Left ventricle myocardium inferior (tissue), 1 donor: ENCODE measurements around the gene GALNT4. TPM values are rescaled to one million over a fixed set of nuclear protein-coding genes. Genes with fewer than 3 reads are reported as not detected.

Source experiments
- DNase-seq: peaks from one replicate; pipeline ENCODE4 v3.0.0-alpha.2; 2020
- H3K27ac ChIP-seq: fragments of 200-600 bp; replicated peaks from 2 replicates; pipeline ENCODE4 v1.8.0; 2021
- H3K27me3 ChIP-seq: fragments of 200-600 bp; 2 replicates; pipeline ENCODE4 v1.8.0; 2021; ENCODE audit warnings: low read depth
- H3K36me3 ChIP-seq: fragments of 200-600 bp; 2 replicates; pipeline ENCODE4 v1.8.0; 2021
- H3K4me1 ChIP-seq: fragments of 200-600 bp; 2 replicates; pipeline ENCODE4 v1.8.0; 2021
- H3K4me3 ChIP-seq: fragments of 200-600 bp; 2 replicates; pipeline ENCODE4 v1.8.0; 2021; ENCODE audit warnings: mild to moderate bottlenecking, moderate library complexity
- H3K9me3 ChIP-seq: fragments of 200-600 bp; replicated peaks from 2 replicates; pipeline ENCODE4 v1.8.0; 2021
- CTCF ChIP-seq: fragments of 200-600 bp; IDR thresholded peaks from 2 replicates; pipeline ENCODE4 v1.8.0; 2021; ENCODE audit warnings: antibody characterized with exemption, mild to moderate bottlenecking, borderline replicate concordance
- intact Hi-C: fragments of 100-400 bp; cut with micrococcal nuclease; formaldehyde crosslinking; loops from one replicate; pipeline ENCODE4 v1.11.0; 2022
- total RNA-seq: library from RNA; stranded (reverse); fragmentation: NEBNext Ultra II Directional; extraction: Animal tissue kit (Norgen Biotek cat#: 25700); gene quantifications from one replicate; pipeline ENCODE4 v1.2.1, GENCODE V29; 2021
- donor health status: DM: no; HTN: yes; CAD: no; lungs with severe emphysema.

The GALNT4 gene
- total RNA-seq, 1 donor from 2014 or later = 2.1 TPM

GRCh38 chr12:89492883-89493282 is 31.7 kb downstream of the GALNT4 start:
- no peak for TF ChIP-seq CTCF
- intact Hi-C loops = no loop called here
- DNase-seq = no peak
- no peaks in the 10 kb centered on the region for H3K9me3 ChIP-seq
- no peaks in the 10 kb centered on the region for H3K4me1 ChIP-seq
- H3K4me3 ChIP-seq = no peak overlapping the region
- H3K36me3 ChIP-seq = peaks cover 6% of the 10 kb centered on the region
- no peaks in the 10 kb centered on the region for H3K27me3 ChIP-seq
- H3K27ac ChIP-seq = no peak overlapping the region

GRCh38 chr12:89490922-89491321 is 33.7 kb downstream of the GALNT4 start:
- H3K4me3 ChIP-seq = no peak overlapping the region
- H3K9me3 ChIP-seq = no peaks in the 10 kb centered on the region
- intact Hi-C loops = no loop called here
- no peak for TF ChIP-seq CTCF
- no peaks in the 10 kb centered on the region for H3K27me3 ChIP-seq
- no peaks in the 10 kb centered on the region for H3K4me1 ChIP-seq
- DNase-seq = no peak
- H3K36me3 ChIP-seq = peaks cover 12% of the 10 kb centered on the region
- H3K27ac ChIP-seq = no peak overlapping the region

- H3K27ac ChIP-seq = no peak overlapping the region
- H3K4me1 ChIP-seq = no peaks in the 10 kb centered on the region
- H3K4me3 ChIP-seq = no peak overlapping the region
- no peak for DNase-seq
- intact Hi-C loops = no loop called here
- peaks cover 12% of the 10 kb centered on the region for H3K36me3 ChIP-seq
- no peak for TF ChIP-seq CTCF
- no peaks in the 10 kb centered on the region for H3K9me3 ChIP-seq
- H3K27me3 ChIP-seq = no peaks in the 10 kb centered on the region
Measured at GRCh38 chr12:89486264-89486663, 38.3 kb downstream of the GALNT4 start.

- intact Hi-C loops = no loop called here
- Histone ChIP-seq H3K36me3 (peaks cover 9% of the 10 kb centered on the region), H3K27me3 (no peaks in the 10 kb centered on the region), H3K9me3 (no peaks in the 10 kb centered on the region), H3K4me3 (no peak overlapping the region), H3K27ac (no peak overlapping the region), H3K4me1 (no peaks in the 10 kb centered on the region)
- DNase-seq = no peak
- no peak for TF ChIP-seq CTCF
Measured at GRCh38 chr12:89484470-89484869, 40.1 kb downstream of the GALNT4 start.

GRCh38 chr12:89481213-89481914 is 43.2 kb downstream of the GALNT4 start:
- H3K36me3 ChIP-seq = no peaks in the 10 kb centered on the region
- H3K4me3 ChIP-seq = no peak overlapping the region
- no peaks in the 10 kb centered on the region for H3K9me3 ChIP-seq
- intact Hi-C loops = no loop called here
- no peaks in the 10 kb centered on the region for H3K4me1 ChIP-seq
- TF ChIP-seq CTCF = no peak
- no peak for DNase-seq
- no peaks in the 10 kb centered on the region for H3K27me3 ChIP-seq
- no peak overlapping the region for H3K27ac ChIP-seq
